GM12891 (cell line): Measurements from ENCODE around the gene SLC22A13.

Experiments used
- POLR2A ChIP-seq: IDR thresholded peaks from 2 replicates; pipeline ENCODE4 v1.6.1; 2011; ENCODE audit warnings: low read depth, low read length, control low read depth
- POLR2AphosphoS5 ChIP-seq: IDR thresholded peaks from 2 replicates; pipeline ENCODE4 v1.6.1; 2011; ENCODE audit warnings: low read depth, low read length, control low read depth
- POU2F2 ChIP-seq: IDR thresholded peaks from 2 replicates; pipeline ENCODE4 v1.6.1; 2011; ENCODE audit warnings: low read depth, mild to moderate bottlenecking, control low read depth, low read length, moderate library complexity
- TAF1 ChIP-seq: IDR thresholded peaks from 2 replicates; pipeline ENCODE4 v1.6.1; 2011; ENCODE audit warnings: low read depth, low read length, control low read depth

GRCh38 chr3:38283810-38284755, 18.5 kb downstream of the SLC22A13 start:
- TF ChIP-seq POLR2A = no peak
- TF ChIP-seq POLR2AphosphoS5 = no peak
- TF ChIP-seq TAF1 = no peak
- no peak for TF ChIP-seq POU2F2
